HG02870 (cell line): ENCODE results near the gene ZMYND8.
"Not testable (repeated sequence)": the region's sequence is repeated elsewhere in the genome, so short reads cannot be mapped to it uniquely, and the experiment has no call there.

Experiments used
- ATAC-seq: cut with Tn5 transposase; IDR thresholded peaks from one replicate; pipeline ENCODE4 v1.9.1; 2021; ENCODE audit warnings: mild to moderate bottlenecking, moderate library complexity; ENCODE audit not compliant: unreplicated experiment

Gene ZMYND8

DNA sequence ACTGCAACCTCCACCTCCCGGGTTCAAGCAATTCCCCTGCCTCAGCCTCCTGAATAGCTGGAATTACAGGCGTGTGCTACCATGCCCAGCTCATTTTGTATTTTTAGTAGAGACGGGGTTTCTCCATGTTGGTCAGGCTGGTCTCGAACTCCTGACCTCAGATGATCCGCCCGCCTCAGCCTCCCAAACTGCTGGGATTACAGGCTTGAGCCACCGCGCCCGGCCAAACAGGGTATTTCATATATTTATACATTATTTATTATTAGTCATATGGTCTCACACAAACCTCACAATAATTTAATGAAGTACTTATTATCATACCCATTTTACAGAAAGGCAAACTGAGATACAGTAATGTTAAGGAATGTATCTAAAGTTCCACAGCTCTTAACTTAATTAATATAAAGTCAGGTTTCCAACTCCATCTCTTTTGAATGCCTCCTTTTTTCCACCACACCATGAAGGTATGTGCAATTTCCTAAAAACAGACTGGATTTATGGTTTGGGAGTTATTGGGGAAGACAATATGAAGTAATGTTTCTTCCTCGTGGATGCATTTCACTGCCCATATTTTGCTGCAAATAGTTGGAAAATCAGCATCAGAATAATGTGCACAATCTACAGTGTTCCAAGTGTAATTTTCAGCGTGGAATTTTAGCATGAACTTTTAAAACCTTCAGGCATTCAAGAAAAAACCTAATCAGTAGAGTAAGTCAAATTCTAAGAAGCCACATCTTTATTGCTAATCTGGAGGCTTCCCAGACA is 65.7 kb downstream of the ZMYND8 start:
- ATAC-seq, result no peak

DNA sequence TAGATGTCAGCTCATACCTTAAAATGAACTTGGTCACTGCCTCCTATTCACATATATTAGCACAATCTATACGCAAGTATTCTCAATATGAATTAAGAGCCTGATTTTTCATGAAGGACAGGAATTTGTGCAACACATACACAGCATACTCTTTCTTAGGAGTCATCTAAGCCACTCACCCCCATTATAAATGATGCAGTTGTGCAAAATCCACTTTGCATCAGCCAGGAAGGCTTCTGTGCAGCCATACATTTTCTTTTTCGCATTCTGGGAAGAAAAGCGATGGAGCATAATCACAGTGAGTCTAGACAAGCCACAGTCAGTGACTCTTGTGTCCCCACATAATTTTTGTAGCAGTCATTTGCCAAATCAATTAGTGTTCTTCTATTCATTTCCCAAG is 66.5 kb downstream of the ZMYND8 start:
- ATAC-seq, result no peak

DNA sequence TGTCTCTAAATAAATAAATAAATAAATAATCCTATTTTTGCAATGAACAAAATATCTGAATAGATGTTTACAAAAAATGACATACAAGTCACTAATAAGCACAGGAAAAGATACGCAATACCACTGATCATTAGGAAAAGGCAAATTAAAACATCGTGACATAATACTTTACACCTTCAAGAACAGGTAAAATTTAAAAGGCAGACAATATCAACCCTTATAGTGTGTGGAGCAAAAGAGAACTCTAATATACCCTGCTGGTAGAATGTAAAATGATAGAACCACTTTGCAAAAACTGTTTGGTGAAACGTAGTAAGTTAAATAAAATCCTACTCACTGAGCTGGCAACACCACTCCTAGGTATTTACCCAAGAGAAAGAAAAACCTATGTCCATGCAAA is 67.4 kb downstream of the ZMYND8 start:
- ATAC-seq, result no peak

DNA sequence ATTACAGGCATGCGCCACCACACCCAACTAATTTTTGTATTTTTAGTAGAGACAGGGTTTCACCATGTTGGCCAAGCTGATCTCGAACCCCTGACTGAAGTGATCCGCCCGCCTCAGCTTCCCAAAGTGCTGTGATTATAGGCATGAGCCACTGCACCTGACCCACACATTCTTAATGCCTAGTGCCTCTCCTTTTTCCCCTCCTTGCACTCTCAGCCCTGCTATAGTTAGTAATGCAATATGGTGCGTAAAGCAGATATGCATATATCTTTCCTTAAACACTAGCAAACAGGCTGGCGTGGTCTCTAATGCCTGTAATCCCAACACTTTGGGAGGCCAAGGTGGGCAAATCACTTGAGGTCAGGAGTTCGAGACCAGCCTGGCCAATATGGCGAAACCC is 68.0 kb downstream of the ZMYND8 start:
- ATAC-seq, result not testable (repeated sequence)

DNA sequence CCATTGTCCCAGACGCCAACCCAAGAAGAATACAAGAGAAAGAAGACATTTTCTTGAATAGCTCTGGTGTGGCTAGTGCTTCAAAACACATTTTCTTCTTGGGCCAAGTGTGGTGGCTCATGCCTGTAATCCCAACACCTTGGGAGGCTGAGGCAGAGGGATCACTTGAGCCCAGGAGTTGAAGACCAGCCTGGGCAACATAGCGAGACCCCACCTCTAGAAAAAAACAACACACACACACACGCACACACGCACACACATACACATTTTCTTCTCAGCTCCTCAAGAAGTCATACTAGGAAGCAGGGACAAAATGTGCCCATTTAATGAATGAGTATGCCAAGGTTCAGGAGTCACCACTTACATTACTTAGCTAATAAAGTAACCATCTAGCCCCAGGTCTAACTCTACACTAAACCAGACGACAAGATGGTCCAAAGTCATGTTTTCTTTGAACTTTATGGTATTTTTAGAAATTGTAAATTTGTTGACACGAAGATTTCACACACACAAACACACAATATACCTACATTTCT is 68.8 kb downstream of the ZMYND8 start:
- ATAC-seq, result no peak

DNA sequence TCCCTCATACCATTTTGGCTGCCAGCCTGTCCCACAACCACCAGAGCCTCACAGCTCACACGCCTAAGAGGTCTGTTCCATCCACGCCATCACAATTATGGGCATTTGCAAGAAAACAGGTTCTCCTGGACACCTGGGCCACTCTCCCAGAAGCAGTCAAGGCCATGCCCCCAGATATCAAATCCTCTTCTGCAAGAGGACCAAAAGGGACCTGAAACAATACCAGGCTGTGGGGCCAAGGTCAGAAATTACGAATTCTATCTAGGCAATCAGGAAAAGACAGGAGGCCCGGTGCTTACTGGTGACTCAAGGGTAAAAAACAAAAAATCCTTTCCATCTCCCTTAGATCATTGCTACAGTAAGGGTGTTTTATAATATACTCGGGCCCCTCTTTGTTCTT is 69.8 kb downstream of the ZMYND8 start:
- no peak for ATAC-seq

DNA sequence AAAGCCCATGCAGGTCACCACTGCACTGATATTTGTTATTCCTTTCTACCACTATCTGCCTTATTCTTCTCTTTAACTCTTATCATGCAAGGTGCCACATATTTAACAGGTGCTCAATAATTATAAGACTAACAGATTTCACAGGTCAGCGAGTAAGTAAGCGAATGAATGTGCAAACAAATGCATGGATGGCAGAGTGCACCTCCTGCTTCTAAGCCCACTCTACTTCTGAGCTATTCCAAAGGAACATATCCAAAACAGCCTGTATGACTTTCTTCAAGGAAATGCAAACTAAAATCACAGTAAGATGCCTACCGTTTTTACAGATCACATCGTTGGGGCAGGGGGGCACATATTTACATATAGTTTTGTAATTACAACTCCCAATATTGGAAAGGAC is 71.3 kb downstream of the ZMYND8 start:
- no peak for ATAC-seq

DNA sequence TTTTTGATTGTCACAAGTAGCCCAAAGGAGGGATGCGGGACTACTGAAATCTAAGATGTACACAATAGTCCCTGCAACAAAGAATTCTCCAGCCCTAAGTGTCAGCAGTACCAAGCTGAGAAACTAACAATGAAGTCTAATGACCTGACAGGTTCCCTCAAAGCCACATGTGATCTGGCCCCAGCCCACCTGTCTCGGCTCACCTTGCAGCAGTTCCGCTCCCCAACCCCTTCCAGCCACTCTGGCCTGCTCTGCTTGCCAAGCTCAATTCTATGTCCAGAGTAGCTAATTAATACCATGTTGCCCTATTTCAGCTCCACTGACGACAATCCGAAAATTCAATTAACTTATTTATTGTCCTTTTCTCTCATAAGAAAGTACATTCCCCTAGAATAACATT is 72.1 kb downstream of the ZMYND8 start:
- ATAC-seq, result no peak

DNA sequence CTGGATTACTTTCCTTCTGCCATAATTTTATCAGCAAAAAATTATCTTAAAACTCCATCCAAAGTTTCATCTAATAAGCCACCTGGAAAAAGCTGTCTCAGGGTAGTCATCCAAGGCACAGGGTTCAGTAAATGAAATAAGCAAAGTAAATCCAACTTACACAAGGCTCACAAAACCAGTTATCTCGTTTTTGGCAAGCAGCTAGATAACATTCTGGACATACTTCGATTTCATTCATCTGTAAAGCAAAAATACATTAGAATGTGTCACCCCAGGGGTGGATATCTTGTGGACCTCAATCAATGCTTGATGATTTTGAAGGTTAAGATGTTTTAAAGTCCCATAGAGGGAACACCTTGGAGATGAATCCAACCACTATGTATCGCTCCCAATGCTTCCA is 73.1 kb downstream of the ZMYND8 start:
- ATAC-seq, result no peak

DNA sequence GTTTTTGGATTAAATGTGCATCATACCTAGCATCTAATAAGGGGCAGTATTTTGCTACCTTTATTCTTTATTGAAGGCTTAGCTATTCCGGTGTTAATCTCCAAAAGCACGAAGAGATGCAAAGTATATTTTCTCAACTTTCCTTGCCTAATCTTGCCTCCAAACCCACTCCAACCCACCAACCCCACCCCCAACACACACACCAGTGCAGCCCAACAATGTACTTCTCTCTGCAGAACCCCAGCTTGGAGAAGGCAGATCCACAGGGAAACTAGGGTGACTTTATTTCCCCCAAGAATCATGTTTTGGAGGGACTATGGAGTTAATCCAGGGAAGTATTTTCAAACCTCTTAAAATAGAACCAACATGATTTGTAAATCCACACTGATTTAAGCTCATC is 73.6 kb downstream of the ZMYND8 start:
- no peak for ATAC-seq

DNA sequence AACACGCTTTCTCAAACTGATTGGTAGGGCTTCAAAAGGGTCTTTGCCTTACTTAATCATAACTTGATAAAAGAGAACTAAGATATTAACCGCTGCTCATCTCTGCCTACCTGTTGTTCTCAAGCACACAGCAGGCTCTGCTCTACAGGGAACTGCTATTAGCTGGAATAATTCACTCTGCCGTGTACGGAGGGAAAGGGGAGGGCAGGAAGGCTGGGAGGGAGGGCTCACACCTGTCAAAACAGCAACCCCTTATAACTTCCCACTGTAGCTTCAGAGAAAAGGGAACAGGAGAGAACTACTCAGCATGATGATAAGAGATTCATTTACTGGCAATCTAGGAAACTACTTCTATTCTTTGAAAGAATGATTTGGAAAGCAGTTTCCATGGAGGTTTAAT is 75.1 kb downstream of the ZMYND8 start:
- ATAC-seq, result no peak

DNA sequence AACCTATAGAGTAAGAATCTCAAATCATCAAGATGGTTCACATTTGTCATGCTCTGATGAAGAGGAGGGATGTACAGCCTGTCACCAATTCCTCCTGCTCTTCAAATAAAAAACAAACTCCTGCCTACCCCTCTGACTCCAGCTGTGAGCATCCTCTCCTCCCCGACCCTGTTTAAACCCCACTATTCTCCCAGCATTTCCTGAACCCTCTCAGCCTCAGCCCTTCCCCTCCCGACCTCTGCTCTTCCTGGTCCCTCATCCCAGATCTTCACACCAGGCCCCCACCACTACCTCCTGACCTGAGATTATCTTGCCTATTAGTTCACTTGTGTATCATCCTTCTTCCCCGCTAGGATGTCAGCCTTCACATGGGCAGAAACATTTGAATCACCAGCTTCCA is 75.8 kb downstream of the ZMYND8 start:
- ATAC-seq, result no peak

DNA sequence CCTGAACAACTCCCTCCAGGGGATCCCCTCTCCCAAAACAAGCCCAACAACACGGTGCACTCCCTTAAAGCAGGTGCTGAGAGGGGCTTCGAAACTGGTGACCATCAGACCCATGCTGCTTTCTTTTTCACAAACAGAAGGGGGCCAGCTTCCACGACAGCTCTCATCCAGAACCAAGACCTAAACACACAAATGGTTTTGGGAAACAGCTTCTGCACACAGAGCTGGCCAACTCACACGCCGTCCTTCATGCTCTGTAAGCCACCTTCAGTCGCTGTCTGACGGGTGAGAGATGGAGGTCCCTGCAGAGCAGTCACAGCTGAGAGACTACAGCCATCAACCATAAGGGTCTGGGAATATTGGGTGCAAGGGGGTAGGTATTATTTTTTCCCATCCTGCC is 76.3 kb downstream of the ZMYND8 start:
- ATAC-seq, result no peak

DNA sequence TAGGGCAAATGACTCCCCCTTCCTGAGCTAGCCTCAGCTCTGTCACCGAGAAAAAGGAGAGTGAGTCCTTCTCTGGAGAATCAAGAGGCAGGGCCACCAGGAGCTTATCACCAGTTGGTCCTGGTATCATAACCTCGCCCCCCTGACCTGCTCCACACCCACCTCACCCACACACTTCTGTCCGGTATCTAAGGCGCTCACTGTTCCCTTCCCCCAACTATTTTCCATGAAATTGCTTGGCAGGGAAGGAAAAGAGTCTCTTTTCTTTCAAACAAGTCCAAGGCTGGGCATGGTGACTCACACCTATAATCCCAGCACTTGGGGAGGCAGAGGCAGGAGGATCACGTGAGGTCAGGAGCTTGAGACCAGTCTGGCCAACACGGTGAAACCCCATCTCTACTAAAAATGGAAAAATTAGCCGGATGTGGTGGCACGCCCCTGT is 77.6 kb downstream of the ZMYND8 start:
- ATAC-seq, result no peak

DNA sequence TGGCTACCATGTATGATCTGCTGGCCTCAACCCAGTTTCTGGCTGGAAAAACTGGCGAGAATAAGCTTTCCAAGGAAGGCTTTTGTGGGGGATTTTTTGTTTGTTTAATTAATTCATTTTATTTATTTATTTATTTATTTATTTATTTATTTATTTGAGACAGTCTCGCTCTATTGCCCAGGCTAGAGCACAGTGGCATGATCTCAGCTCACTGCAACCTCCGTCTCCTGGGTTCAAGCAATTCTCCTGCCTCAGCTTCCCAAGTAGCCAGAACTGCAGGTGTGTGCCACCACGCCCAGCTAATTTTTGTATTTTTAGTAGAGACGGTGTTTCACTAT is 79.0 kb downstream of the ZMYND8 start:
- ATAC-seq, result not testable (repeated sequence)

DNA sequence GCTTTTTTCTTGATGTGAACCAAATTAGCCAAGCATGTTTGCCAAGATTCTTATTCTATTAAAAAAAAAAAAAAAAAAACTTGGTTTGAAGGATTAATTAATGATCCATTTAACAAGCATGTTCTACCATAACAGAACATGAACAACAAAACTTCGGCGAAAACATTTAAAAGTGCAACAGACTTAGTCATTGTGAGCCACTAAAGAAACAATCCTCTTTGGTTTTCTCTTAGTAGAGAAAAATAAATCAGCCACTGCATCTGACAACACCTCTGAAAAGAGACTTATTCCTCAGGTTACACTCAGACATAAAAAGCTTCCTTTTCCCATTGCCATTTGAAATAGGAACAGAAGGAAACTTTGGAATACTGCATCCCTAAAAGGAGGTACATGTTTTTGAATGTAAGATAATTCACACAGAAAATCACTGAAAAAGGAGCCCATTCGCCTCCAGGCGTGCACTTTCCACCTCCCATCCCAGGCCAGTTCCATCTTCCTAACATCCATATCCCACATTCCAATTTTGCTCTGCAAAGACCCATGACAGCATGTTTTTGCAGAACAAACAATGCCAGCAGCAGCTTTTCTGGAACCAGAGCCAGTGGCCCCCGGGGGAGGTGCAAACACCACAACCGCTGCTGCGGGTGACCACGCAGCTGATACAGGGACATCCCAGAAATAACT is 79.5 kb downstream of the ZMYND8 start:
- no peak for ATAC-seq

DNA sequence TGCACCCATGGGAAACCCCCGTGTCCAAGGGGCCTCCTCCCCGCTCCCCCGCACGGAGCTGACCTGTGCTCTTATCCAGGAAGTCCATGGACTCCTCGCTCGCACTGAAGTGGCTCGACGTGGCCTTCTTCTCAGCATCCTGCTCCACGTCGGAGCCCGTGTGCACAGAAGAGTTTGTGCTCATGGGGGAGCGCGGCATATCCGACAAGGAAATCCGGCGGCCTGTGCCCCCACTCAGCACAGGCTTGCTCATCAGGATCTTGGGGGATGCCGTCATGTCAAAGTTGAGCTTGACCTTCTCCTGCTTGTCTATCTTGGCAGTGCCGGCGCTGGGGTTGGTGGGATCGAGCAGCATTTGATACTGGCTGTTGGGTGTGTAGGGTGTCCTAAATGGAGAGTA is 80.2 kb downstream of the ZMYND8 start:
- no peak for ATAC-seq

DNA sequence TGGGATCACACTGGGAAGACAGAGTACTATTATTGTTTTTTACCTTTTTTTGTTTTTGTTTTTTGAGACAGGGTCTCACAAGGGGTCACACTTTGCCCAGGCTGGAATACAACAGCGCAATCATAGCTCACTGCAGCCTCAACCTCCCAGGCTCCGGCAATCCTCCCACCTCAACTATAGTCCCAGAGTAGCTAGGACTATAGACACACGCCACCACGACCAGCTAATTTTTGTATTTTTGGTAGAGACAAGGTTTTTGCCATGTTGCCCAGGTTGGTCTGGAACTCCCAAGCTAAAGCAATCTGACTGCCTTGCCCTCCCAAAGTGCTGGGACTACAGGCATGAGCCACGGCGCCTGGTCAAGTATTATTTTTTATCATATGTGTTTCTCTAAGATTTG is 81.0 kb downstream of the ZMYND8 start:
- no peak for ATAC-seq

DNA sequence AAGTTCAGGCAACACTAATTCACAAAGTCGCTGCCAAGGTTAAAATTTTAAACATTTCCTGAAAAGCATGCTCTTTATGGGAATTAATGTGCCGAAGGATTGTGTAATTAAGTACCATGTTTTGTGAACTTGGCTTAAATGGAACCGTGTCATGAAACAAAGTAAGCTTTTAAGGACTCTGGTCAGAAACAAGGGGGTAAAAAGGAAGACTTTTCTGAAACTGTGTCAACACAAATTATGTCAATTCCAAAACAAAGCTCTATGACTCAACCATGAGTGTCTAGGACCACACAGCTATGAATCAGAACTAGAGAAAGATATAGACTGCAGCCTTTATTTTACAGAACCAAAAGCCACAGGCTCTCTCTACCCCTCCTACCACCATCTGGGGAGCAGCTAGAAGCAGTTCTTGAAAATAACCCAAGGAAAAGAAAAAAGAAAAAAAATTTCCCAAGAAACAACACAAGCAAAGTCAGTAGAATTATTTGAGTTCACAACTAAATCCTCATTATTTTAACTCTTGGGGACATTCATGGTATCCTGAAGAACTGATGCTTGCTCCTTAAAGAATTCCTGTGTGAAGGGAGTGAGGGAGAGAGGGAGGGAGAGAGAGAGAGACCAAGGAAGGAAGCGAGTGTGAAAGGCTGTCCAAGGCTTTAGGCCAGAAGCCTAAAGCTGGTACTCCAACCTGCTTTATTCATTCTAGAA is 81.9 kb downstream of the ZMYND8 start:
- peak; percentile 98 for ATAC-seq

DNA sequence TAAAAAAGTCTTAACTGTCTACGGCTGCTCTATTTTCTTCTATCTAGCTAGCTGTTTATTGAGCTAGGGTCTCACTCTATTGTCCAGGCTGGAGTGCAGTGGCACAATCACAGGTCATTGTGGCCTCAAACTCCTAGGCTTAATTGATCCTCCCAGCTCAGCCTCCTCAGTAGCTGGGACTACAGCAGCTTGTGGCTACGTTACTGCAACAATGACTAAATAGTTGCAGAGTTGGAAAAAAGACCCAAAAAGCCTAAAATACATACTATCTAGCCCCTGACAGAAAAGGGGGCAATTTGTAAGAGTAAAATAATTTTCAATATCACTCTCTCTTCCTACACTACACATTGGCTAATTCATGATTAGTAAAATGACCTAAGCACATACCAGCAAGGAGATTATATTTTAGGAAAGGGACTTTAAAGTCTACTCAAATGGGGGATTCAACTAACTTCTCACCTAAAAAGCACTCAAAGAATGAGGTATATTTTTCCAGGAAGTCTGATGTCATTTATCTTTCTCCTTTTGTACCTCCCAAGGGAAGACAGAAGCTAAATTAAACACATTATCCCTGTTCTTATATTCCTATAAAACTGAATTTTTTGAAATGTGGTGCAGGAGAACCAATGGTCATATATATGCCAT is 82.8 kb downstream of the ZMYND8 start:
- no peak for ATAC-seq

DNA sequence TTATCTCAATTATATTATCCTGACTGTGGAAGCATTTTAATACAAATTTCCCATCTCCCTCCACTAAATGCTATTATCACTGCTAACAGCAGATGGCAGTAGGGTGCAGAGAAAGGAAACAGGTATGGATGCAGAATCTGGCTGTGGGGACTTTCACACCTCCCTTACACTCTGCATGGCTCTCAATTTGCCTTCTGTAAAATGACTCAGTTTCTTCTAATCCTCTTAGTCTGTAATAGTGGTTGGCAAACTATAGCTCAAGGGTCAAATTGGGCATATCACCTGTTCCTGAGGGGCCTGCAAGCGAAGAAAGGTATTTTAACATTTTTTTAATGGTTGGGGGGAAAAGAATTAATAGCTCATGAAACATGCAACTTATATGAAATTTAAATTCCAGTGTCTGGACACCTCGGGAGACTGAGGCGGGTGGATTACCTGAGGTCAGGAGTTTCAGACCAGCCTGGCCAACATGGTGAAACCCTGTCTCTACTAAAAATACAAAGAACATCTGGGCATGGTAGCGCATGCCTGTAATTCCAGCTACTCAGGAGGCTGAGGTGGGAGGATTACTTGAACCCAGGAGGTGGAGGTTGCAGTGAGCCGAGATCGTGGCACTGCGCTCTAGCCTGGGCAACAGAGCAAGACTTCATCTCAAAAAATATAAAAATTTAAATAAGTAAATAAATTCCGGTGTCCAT is 83.5 kb downstream of the ZMYND8 start:
- no peak for ATAC-seq
